Breast epithelium (tissue), 3 donors: ENCODE measurements around the gene HSD17B10.

ENCODE experiments used
- CTCF ChIP-seq, 3 donors: fragments of 450-650 bp; IDR thresholded peaks; one replicate each; pipeline ENCODE4 v1.5.1; 2016 to 2017; ENCODE audit warnings: antibody characterized with exemption in 3 of 3, mild to moderate bottlenecking in 3 of 3, moderate library complexity in 3 of 3
- POLR2A ChIP-seq: fragments of 450-650 bp; IDR thresholded peaks from one replicate; pipeline ENCODE4 v1.6.1; 2016; ENCODE audit warnings: antibody characterized with exemption, mild to moderate bottlenecking, moderate library complexity
- POLR2AphosphoS5 ChIP-seq, 3 donors: sonication (generic); formaldehyde crosslinking; IDR thresholded peaks; one replicate each; pipeline ENCODE4 v1.6.1; 2017; ENCODE audit warnings: antibody characterized with exemption in 3 of 3

- peak in 2 of 3 donors; percentile 51 to 69 for TF ChIP-seq POLR2AphosphoS5 (IDR thresholded peaks at IDR 0.05)
- no peak for TF ChIP-seq CTCF (IDR thresholded peaks at IDR 0.05)
- TF ChIP-seq POLR2A = no peak
Observed at GRCh38 chrX:53433651-53434639, at the start of gene HSD17B10.
